NCI-H82 treated with DMSO at 0.1 percent for 48 hours (cell line): ENCODE data around the gene DLEU7.

ENCODE experiments used
- DNase-seq: peaks from one replicate; lab custom pipeline; 2025; ENCODE audit not compliant: unreplicated experiment; lab: John Stamatoyannopoulos, UW

Gene DLEU7

DNA sequence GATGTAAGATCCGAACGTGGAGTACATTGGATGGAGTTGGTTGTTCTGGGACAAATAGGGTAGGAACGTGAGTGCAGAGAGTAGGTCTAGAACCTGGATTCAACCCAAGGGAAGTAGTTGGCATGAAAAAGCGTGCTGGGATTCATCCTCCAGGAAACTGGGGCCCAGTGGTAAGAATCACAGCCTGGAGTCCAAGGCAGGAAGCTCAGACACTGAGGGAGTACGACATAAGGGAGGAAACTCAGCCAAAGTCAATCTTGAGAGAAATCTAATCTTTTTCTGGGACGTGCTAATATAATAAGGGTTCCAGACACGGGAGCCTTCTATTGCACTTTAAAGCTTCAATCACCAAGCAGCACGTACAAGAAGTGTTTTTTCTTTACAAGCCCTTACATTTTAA, 46.4 kb downstream of the DLEU7 start:
- DNase-seq, result no peak

DNA sequence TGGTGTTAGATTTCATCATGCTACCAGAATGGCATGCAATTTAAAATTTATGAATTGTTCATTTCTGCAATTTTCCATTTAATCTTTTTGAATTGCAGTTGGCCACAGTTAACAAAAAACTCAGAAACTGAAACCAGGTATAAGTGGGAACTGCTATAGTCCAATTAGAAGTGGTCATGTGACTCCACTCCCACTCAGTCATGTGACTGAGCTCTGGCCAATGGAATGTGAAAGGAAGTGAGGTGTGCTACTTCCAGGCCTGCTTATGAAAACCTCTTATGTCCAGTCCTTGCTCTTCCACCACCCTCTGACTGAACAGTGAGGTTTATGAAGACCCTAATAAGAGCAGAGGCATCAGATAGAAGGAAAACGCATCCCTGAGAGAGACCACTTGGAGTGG, 47.0 kb downstream of the DLEU7 start:
- DNase-seq, result no peak

DNA sequence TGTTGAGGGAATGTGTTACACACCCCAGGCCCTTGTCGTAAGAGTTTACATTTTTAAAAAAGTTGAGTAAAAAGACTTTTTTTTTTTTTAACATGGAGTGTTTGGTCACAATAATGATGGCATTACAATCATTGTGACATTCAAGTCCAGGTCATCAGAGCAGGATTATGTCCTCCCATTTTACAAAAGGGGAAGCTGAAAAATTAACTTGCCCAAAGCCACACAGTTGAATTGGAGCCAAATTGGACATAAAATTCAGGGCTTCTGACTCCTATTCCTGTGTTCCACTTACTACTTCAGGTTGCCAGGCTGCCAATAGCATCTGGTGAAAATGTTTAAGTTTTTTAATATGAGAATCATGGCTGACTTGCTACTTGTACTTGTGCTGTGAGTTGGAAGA, 49.3 kb downstream of the DLEU7 start:
- no peak for DNase-seq

DNA sequence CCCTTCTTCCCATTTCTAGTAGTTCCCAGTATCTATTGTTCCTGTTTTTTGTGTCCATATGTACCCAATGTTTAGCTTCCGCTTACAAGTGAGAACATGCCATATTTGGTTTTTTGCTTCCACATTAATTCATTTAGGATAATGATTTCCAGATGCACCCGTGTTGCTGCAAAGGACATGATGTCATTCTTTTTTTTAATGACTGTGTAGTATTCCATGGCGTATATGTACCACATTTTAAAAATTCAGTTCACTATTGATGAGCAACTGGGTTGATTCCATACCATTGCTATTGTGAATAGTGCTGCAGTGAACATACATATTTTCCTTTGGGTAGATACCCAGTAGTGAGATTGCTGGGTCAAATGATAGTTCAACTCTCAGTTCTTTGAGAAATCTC, 50.5 kb downstream of the DLEU7 start:
- no peak for DNase-seq

DNA sequence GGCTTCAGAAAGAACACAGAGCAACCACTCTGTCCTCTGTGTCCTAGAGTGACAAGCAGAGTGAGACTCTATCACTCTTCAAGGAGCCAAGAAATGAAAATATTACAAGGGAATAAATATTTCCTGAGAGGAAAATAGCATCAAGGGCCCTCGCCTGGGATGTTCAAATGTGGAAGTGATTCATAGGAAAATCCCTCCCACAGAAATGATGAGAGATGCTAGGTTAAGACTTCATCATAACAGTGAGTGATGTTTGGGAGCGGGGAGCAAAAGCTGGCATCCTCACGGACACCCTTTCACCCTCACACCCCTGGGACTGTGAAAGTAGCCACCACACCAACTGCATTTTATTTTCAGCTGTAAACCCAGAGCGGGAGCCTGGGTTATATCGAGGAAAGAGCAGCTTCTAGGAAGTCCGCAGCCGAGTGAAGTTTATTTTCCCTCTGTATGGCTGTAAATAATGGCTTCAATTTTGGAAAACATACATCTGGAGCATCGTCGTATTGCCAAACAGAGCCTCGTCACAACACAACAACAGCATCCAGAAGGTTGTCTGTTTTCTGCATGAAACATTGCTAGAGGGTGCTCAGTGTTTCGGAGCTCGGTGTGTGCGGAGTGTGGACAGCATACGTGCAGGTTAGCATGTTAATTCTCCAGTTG, 54.8 kb downstream of the DLEU7 start:
- no peak for DNase-seq

DNA sequence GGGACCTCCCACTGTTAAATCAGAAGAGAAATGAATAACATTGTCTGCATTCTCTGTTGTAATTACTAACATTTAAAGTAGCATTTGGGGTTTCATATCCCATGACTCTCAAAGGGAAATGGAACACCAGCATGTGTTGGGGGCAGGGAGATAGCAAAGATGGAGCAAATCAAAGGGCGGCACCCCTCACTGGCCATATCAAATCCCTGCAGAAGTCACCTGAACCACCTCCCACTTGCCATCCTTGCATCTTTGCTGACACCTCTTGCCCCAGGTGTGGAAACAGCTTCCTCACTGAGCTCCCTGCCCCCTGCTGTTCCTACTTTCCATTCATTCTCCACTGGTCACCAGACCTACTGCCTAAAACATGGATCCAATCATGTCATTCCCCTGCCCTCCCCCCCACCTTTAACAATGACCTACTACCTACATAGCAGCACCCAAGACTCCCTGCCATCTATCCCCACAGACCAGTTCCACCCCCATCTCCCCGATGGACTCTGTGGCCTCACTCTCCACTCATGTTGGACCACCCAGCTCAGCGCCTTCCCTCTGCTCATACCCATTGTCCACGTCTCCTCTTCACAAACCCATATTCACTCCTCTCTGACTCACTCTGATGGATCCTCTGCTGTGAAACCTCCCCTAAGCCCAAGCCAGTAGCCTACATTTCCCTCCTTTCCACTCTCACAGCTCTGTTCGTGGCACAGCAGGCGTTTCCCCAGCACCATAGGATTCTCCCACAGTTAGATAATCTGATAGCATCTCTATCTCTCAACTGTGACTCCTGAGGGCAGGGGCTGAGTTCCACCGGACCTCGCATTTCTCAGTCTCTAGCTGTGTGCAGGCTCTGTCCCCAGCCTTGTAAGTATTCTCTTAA, 55.9 kb downstream of the DLEU7 start:
- no peak for DNase-seq

DNA sequence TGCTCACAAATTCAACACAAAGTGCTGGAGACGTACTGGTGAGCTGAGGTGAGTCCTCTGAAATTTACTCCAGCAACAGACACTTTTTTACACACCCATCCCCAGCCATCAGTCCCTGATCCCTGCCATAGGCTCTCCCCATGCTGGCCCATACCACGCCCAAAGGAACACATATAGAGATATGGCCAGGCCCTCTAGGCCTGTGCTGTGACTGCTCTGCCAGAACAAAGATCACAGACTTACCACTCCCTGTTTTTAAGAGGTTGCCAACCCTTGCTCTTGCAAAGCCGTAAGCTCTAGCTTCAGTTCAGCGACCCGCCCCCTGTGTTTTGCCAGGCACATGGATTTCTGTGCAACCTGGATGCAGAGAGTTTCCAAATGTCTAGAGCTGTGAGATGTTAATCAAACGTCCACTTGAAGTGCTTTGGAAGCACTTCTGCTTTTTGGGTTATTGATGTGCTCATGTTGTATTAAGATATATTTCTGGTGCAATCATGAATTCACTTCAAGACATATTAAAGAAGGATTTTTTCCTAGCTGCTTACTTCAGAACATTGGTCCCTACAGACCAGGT, 59.7 kb downstream of the DLEU7 start:
- no peak for DNase-seq

DNA sequence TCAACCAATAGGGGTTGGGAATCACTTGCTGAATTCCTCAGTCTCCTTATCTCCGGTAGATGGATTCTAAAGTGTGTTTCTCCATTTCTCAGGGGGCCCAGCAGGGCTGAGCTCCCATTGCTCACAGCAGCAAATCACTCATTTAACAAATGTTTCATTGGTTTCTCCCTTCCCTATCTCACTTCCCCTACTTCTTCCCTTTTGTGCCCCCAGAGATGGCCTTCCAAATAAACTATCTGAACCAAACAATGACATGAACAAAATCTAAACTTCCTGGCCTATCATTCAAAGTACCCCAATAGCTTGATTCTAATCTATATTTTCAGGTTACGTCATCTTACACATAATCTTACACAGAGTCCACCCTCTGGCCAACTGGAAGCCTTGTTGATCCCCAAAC, 60.4 kb downstream of the DLEU7 start:
- DNase-seq, result no peak

DNA sequence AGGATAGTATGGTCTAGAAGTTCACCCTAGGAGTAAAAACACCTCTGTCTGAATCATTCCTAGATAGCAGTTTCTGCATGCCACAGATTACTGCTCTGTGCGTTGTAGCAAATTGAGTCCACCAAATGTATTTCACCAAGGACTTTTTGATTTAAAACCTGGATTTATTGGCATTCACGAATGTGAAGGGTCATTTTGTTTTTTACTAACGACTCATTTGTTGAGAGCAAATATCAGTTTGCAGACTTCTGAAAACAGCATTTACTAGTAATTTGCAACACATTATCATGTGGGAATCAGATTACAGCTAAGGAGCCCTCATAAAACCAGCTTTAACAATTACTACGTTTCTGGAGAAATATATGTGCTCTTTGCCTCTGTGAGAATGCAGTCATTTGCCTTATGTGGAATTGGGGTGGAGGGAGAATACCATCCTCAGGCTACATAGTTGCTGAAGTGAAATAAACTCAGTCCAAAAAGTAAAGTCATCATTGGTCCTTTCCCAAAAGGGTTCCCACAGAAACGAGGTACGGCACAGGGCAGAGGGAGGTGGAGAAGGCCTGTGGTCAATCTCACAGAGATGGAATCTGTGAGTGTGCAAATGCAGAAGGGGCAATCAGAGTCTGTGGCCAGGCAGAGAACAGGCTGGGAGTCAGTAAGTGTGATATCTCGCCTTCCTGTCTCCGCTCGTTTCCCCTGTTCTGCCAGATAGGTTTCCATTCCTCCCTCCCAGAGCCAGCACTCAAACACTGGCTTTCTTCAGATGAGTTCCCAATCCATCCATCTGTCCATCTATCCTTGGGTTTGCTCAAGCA, 63.1 kb downstream of the DLEU7 start:
- no peak for DNase-seq

DNA sequence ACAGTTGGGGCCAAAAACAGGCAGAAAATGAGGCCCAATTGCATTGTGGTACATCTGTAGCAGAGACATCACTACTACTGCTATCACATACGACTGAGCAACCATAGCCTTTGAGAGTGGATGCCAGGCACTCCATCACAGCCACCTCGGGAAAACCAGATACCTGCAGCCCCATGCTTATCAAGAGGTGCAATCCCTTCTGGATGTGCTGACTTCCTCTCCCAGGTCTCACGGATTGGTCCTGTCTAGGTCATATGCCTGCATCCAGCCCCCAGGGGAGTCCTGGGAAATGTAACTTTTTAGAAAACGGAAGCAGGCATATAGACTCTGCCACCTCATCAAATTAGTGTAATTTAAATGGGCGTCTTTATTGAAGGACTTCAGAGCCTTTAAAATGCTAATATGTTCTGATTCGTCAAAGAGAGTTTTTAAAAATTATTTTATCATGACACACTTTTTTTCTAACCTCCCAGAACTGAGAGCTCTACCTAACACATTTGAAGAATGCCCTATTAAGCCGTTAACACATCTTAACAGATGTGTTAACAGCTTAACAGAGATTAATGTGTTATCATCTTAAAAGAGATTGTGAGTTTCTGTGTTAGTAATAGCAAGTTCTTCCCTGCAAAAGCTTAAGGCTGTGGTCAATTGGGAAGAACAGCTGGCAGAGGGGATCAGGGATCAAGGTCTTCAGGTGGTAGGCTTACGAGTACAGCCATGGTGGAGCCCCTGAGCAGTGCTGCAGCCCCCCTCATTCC, 63.9 kb downstream of the DLEU7 start:
- peak; percentile 98 for DNase-seq
